ENCODE measurements around the gene CDKN1B. TPM values are rescaled to one million over a fixed set of nuclear protein-coding genes. Genes with fewer than 3 reads are reported as not detected.

The CDKN1B gene
- total RNA-seq, 3 donors from 2014 or later (not counting 1 experiment from before 2014, with no cell fraction given), result 119 to 207 (median 130) TPM

DNA sequence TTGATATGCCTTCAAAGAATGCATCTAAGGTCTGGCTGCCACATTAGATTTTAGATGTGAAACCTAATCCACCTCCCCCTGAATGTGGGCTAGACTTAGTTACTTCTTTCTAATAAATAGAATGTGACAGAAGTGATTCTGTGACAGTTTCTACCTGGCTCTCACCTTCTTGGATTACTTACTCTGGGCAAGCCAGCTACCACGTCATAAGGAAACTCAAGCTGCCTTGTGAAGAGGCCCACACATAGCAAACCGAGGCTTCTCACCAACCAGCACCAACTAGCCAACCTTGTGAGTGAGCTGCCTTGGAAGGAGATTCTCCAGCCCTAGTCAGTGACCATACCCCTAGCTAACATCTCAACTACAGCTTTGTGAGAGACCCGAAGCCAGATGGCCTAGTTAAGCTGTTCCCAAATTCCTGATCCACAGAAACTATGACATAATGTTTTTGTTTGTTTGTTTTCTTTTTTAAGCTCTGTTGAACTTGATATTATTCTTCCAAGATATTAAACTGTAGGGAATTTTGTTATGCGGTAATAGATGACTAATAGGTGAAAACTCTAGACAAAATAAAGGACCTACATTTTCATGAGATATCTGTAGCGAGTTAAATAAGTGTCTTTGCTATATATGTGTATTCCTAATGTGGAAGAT lies 27.4 kb upstream of the CDKN1B start:
- H3K27ac ChIP-seq (ENCODE audit: low read length), result no peak overlapping the region
- ATAC-seq (no peak), DNase-seq (no peak)
- intact Hi-C loops (cut with micrococcal nuclease), result no loop called here
- no peaks in the 10 kb centered on the region for H3K9me3 ChIP-seq (ENCODE audit: control insufficient read depth, insufficient read depth, low read length)
- no peaks in the 10 kb centered on the region for H3K4me1 ChIP-seq (ENCODE audit: control insufficient read depth, insufficient read depth, low read length)
- WGBS (ENCODE audit: insufficient coverage), result 97% methylated on average over 4 of the region's 5 CpGs
- H3K9me3 Mint-ChIP-seq, result no peaks in the 10 kb centered on the region
- no peaks in the 10 kb centered on the region for H3K36me3 Mint-ChIP-seq
- H3K27ac Mint-ChIP-seq, result no peak overlapping the region
- TF ChIP-seq, protein P1, sequence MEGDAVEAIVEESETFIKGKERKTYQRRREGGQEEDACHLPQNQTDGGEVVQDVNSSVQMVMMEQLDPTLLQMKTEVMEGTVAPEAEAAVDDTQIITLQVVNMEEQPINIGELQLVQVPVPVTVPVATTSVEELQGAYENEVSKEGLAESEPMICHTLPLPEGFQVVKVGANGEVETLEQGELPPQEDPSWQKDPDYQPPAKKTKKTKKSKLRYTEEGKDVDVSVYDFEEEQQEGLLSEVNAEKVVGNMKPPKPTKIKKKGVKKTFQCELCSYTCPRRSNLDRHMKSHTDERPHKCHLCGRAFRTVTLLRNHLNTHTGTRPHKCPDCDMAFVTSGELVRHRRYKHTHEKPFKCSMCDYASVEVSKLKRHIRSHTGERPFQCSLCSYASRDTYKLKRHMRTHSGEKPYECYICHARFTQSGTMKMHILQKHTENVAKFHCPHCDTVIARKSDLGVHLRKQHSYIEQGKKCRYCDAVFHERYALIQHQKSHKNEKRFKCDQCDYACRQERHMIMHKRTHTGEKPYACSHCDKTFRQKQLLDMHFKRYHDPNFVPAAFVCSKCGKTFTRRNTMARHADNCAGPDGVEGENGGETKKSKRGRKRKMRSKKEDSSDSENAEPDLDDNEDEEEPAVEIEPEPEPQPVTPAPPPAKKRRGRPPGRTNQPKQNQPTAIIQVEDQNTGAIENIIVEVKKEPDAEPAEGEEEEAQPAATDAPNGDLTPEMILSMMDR (IDR thresholded peaks at IDR 0.05), result no peak
- no peaks in the 10 kb centered on the region for H3K4me1 Mint-ChIP-seq
- no peak overlapping the region for H3K4me3 Mint-ChIP-seq
- H3K27me3 Mint-ChIP-seq (ENCODE audit: low read depth in 2 of 2), result peaks cover 0 to 5% of the 10 kb centered on the region in 2 donors
- no peaks in the 10 kb centered on the region for H3K27me3 ChIP-seq (ENCODE audit: control insufficient read depth, insufficient read depth, low read length)
- no peaks in the 10 kb centered on the region for H3K36me3 ChIP-seq (ENCODE audit: control insufficient read depth, insufficient read depth, low read length)
- H3K4me3 ChIP-seq (ENCODE audit: low read length), result no peak overlapping the region

- Histone ChIP-seq H3K27ac (ENCODE audit: low read length) (no peak overlapping the region), H3K4me3 (ENCODE audit: low read length) (no peak overlapping the region), H3K36me3 (ENCODE audit: control insufficient read depth, insufficient read depth, low read length) (no peaks in the 10 kb centered on the region), H3K4me1 (ENCODE audit: control insufficient read depth, insufficient read depth, low read length) (no peaks in the 10 kb centered on the region), H3K9me3 (ENCODE audit: control insufficient read depth, insufficient read depth, low read length) (no peaks in the 10 kb centered on the region), H3K27me3 (ENCODE audit: control insufficient read depth, insufficient read depth, low read length) (no peaks in the 10 kb centered on the region)
- TF ChIP-seq, protein P1 (IDR thresholded peaks at IDR 0.05), result no peak
- Mint-ChIP-seq H3K27ac (no peak overlapping the region), H3K4me3 (no peak overlapping the region), H3K4me1 (peaks cover 8% of the 10 kb centered on the region in 2 donors), H3K27me3 (ENCODE audit: low read depth in 2 of 2) (no peaks in the 10 kb centered on the region), H3K36me3 (no peaks in the 10 kb centered on the region), H3K9me3 (no peaks in the 10 kb centered on the region)
- no peak for ATAC-seq
- 86% methylated on average over 2 of the region's 2 CpGs for WGBS (ENCODE audit: insufficient coverage)
- DNase-seq, result no peak
- intact Hi-C loops (cut with micrococcal nuclease), result no loop called here
These were observed 25.6 kb upstream of the CDKN1B start for GRCh38 chr12:12691549-12691948.

- H3K4me3 Mint-ChIP-seq, result no peak overlapping the region
- Histone ChIP-seq H3K4me1 (ENCODE audit: control insufficient read depth, insufficient read depth, low read length) (no peaks in the 10 kb centered on the region), H3K9me3 (ENCODE audit: control insufficient read depth, insufficient read depth, low read length) (no peaks in the 10 kb centered on the region), H3K36me3 (ENCODE audit: control insufficient read depth, insufficient read depth, low read length) (no peaks in the 10 kb centered on the region), H3K4me3 (ENCODE audit: low read length) (no peak overlapping the region), H3K27ac (ENCODE audit: low read length) (no peak overlapping the region), H3K27me3 (ENCODE audit: control insufficient read depth, insufficient read depth, low read length) (no peaks in the 10 kb centered on the region)
- H3K27ac Mint-ChIP-seq, result no peak overlapping the region
- ATAC-seq (no peak), DNase-seq (no peak)
- WGBS (ENCODE audit: insufficient coverage), result 93% methylated on average over 3 of the region's 3 CpGs
- H3K36me3 Mint-ChIP-seq, result no peaks in the 10 kb centered on the region
- peaks cover 23 to 25% of the 10 kb centered on the region in 2 donors for H3K4me1 Mint-ChIP-seq
- H3K27me3 Mint-ChIP-seq (ENCODE audit: low read depth in 2 of 2), result no peaks in the 10 kb centered on the region
- intact Hi-C loops (cut with micrococcal nuclease), result no loop called here
- H3K9me3 Mint-ChIP-seq, result no peaks in the 10 kb centered on the region
- TF ChIP-seq, protein P1 (IDR thresholded peaks at IDR 0.05), result no peak
These were observed 24.0 kb upstream of the CDKN1B start for GRCh38 chr12:12693111-12693671.
